Measurements from ENCODE around the gene ZNF112.

Gene ZNF112

GRCh38 chr19:44282846-44283245 is 73.6 kb downstream of the ZNF112 start:
- DNase-seq (ENCODE audit: low read depth in 2 of 2), result no peak

GRCh38 chr19:44280916-44281315 is 75.6 kb downstream of the ZNF112 start:
- no peak for DNase-seq (ENCODE audit: low read depth in 2 of 2)

- DNase-seq (ENCODE audit: low read depth in 2 of 2), result no peak
Observed at GRCh38 chr19:44278181-44278690, 78.2 kb downstream of the ZNF112 start.

- no peak for DNase-seq (ENCODE audit: low read depth in 2 of 2)
Observed at GRCh38 chr19:44277331-44277730, 79.1 kb downstream of the ZNF112 start.
